PC-3 (cell line): ENCODE measurements around the gene LRRC66. TPM values are rescaled to one million over a fixed set of nuclear protein-coding genes. Genes with fewer than 3 reads are reported as not detected.

Source experiments
- ATAC-seq: fragments of 200-7000 bp; cut with Tn5 transposase; 2 replicates; pipeline ENCODE4 v1.9.1; 2020; ENCODE audit warnings: mild to moderate bottlenecking, moderate library complexity
- BruUV-seq: library from RNA; stranded (reverse); fragments of 400-500 nt; replicated peaks from 2 replicates; lab custom pipeline; 2021; lab: Mats Ljungman, UMichigan
- CTCF ChIA-PET: fragments of 300-600 bp; sonication (Branson Sonifier 250); formaldehyde crosslinking; loops from one replicate; lab custom pipeline; 2022; ENCODE audit warnings: antibody characterized with exemption; lab: Charles Lee
- POLR2A ChIA-PET: fragments of 300-600 bp; sonication (Branson Sonifier 250); formaldehyde crosslinking; loops from one replicate; lab custom pipeline; 2022; ENCODE audit warnings: antibody characterized with exemption; ENCODE audit not compliant: unreplicated experiment; lab: Charles Lee
- DNase-seq: peaks from one replicate; pipeline ENCODE4 v3.0.0-alpha.2; 2015
- H2AFZ ChIP-seq: fragments of 300-600 bp; sonication (generic); 2 replicates; pipeline ENCODE4 v1.6.0; 2016; ENCODE audit warnings: antibody characterized with exemption, low read length
- H3F3A ChIP-seq: fragments of 300-600 bp; sonication (generic); one replicate; pipeline ENCODE4 v1.6.0; 2017; ENCODE audit warnings: antibody characterized with exemption, low read length, control low read depth, mild to moderate bottlenecking; ENCODE audit not compliant: unreplicated experiment
- H3K27ac ChIP-seq: fragments of 300-600 bp; sonication (generic); 2 replicates; pipeline ENCODE4 v1.5.1; 2016; ENCODE audit warnings: mild to moderate bottlenecking, low read length
- H3K27me3 ChIP-seq: fragments of 300-600 bp; sonication (generic); 2 replicates; pipeline ENCODE4 v1.6.1; 2016; ENCODE audit warnings: low read length, mixed read lengths
- H3K36me3 ChIP-seq: fragments of 300-600 bp; sonication (generic); 2 replicates; pipeline ENCODE4 v1.6.1; 2016; ENCODE audit warnings: low read depth, mixed run types, low read length, mixed read lengths
- H3K4me1 ChIP-seq: fragments of 300-600 bp; sonication (generic); 2 replicates; pipeline ENCODE4 v1.5.1; 2016; ENCODE audit warnings: low read length; ENCODE audit not compliant: insufficient read depth
- H3K4me2 ChIP-seq: fragments of 300-600 bp; sonication (generic); 2 replicates; pipeline ENCODE4 v1.6.0; 2016; ENCODE audit warnings: low read length
- H3K4me3 ChIP-seq: fragments of 300-600 bp; sonication (generic); 2 replicates; pipeline ENCODE4 v1.5.1; 2016; ENCODE audit warnings: mild to moderate bottlenecking, low read length, mixed read lengths
- H3K79me2 ChIP-seq: fragments of 300-600 bp; sonication (generic); 2 replicates; pipeline ENCODE4 v1.6.1; 2017; ENCODE audit warnings: low read length, mixed read lengths
- H3K9ac ChIP-seq: fragments of 300-600 bp; sonication (generic); 2 replicates; pipeline ENCODE4 v1.6.0; 2016; ENCODE audit warnings: mild to moderate bottlenecking, low read length
- H3K9me2 ChIP-seq: fragments of 300-600 bp; sonication (generic); replicated peaks from 2 replicates; pipeline ENCODE4 v1.6.1; 2016; ENCODE audit warnings: mixed run types, low read length, mixed read lengths
- H3K9me3 ChIP-seq: fragments of 300-600 bp; sonication (generic); 2 replicates; pipeline ENCODE4 v1.6.1; 2016; ENCODE audit warnings: low read length, mixed read lengths
- H4K20me1 ChIP-seq: fragments of 300-600 bp; sonication (generic); 2 replicates; pipeline ENCODE4 v1.6.1; 2016; ENCODE audit warnings: low read length, mixed read lengths
- EZH2 ChIP-seq: fragments of 300-600 bp; sonication (generic); IDR thresholded peaks from one replicate; pipeline ENCODE4 v1.6.1; 2017; ENCODE audit warnings: antibody characterized with exemption, mild to moderate bottlenecking, low read length; ENCODE audit not compliant: unreplicated experiment
- EZH2phosphoT487 ChIP-seq: fragments of 300-600 bp; sonication (generic); IDR thresholded peaks from 2 replicates; pipeline ENCODE4 v1.6.1; 2018; ENCODE audit warnings: mild to moderate bottlenecking, antibody characterized with exemption, low read length, borderline replicate concordance
- intact Hi-C: fragments of 100-400 bp; cut with micrococcal nuclease; formaldehyde crosslinking; loops from 2 replicates; pipeline ENCODE4 v1.9.0; 2023
- total RNA-seq: library from RNA; depleted of rRNA; stranded (reverse); fragments of >200 nt; gene quantifications from 2 replicates; pipeline ENCODE4 v1.2.3, GENCODE V29; 2014
- TF ChIP-seq, protein P1 (sequence below): fragments of 300-600 bp; sonication (generic); conservative IDR thresholded peaks from 2 replicates; pipeline ENCODE4 v1.5.1; 2017; ENCODE audit warnings: antibody characterized with exemption, low read depth, mild to moderate bottlenecking, low read length

The LRRC66 gene
- total RNA-seq, 1 experiment from 2014 or later, result 1.1 TPM

DNA sequence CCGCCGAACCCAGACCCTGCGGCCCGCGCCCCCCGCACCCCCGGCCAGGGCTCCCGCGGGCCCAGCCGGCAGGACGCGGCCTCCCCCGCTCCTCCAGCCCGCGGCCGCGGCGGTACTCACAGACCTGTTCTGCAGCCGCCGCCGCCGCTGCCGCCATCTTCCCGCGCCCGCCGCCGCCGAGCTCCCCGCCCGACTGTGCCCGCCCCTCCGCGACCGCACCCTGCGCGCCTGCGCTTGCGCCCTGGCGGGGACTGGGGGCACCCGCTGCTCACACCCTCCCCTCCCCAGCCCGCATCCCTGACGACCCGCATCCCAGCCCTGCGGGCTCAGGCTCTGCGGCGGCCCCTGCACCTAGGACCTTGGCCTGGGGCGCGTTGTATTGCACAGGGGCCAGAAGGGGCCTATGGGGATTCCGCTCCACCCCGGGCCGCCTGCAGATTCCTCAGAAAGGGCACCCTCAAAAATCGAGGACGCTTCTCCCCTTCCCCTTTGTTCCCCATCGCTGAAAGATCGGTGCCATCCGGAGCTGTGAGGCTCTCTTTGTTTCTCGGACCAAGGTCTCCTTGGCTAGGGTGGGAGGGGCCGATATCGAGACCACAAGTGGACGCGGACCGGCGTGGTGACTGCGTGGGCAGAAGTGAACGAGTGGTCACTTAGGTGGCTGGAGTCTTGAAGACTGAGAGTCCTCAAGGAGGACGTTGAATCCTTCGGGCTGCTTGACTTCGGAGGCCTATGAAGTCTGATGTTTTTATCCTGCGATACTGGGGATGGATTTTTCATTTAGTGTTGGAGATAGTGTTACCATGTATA, 18.1 kb upstream of the LRRC66 start, which contains the start of gene SGCB:
Gene SGCB, minus strand, starts transcription at position 197 of the 810 bp plus-strand sequence. Its CDS starts 40 bp downstream, at position 157.
- Histone ChIP-seq H3F3A (no peaks in the 10 kb centered on the region), H3K4me2 (peak within 1 kb of the TSS; percentile 95), H3K4me3 (peak within 1 kb of the TSS; percentile 86), H4K20me1 (no peaks in the 10 kb centered on the region), H3K9ac (peak within 1 kb of the TSS; percentile 75), H3K36me3 (peaks cover 2% of the 10 kb centered on the region; the same call in 1 of the 2 replicates), H2AFZ (peak within 1 kb of the TSS; percentile 100), H3K79me2 (peaks cover 40% of the 10 kb centered on the region), H3K9me3 (no peaks in the 10 kb centered on the region), H3K4me1 (peaks cover 17% of the 10 kb centered on the region), H3K9me2 (no peaks in the 10 kb centered on the region), H3K27ac (no peak within 1 kb of the TSS), H3K27me3 (no peaks in the 10 kb centered on the region)
- BruUV-seq, result TSS peak; percentile 35
- ChIA-PET POLR2A (interaction anchor here (1.0 kb wide), 1 partner anchor 9 kb away, joined by 5 read pairs; no protein-coding TSS in a partner anchor), CTCF (interaction anchor here (0.8 kb wide), 1 partner anchor 99 kb away, joined by 5 read pairs; no protein-coding TSS in a partner anchor)
- intact Hi-C loops, result loop anchor here (2.0 to 10.0 kb wide), 2 partner anchors 54 to 136 kb away; no protein-coding TSS in a partner anchor
- TF ChIP-seq EZH2 (no peak), EZH2phosphoT487 (no peak)
- TF ChIP-seq, protein P1, sequence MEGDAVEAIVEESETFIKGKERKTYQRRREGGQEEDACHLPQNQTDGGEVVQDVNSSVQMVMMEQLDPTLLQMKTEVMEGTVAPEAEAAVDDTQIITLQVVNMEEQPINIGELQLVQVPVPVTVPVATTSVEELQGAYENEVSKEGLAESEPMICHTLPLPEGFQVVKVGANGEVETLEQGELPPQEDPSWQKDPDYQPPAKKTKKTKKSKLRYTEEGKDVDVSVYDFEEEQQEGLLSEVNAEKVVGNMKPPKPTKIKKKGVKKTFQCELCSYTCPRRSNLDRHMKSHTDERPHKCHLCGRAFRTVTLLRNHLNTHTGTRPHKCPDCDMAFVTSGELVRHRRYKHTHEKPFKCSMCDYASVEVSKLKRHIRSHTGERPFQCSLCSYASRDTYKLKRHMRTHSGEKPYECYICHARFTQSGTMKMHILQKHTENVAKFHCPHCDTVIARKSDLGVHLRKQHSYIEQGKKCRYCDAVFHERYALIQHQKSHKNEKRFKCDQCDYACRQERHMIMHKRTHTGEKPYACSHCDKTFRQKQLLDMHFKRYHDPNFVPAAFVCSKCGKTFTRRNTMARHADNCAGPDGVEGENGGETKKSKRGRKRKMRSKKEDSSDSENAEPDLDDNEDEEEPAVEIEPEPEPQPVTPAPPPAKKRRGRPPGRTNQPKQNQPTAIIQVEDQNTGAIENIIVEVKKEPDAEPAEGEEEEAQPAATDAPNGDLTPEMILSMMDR, result no peak
- ATAC-seq (peak; percentile 88), DNase-seq (peak; percentile 58)

DNA sequence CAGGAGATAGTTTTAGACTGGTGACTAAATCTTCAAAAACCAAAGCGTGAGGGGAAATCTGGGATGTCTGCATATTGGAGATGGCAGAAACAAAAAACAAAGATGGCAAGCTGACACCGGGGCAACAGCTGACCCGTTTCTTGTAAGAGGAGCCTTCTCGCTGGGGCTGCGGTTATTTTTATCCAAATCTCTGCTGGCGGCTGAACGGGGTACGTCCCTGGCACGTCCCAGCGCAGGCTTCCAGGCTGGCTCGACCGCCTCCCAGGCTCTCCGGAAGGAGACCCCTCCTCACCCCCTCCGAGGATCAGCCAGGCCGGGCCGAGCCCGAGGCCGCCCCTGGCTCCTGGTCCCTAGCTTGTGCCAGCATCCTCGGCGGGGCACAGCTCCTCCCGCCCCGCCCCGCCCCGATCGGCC, 17.5 kb upstream of the LRRC66 start:
- peak; percentile 26 for DNase-seq

More for the DNA sequence above, 17.5 kb upstream of the LRRC66 start:
- peaks cover 17% of the 10 kb centered on the region for H3K4me1 ChIP-seq
- H3K4me2 ChIP-seq, result peak overlapping the region; percentile 88
- H3K9ac ChIP-seq, result peak overlapping the region; percentile 75
- H2AFZ ChIP-seq, result peak overlapping the region; percentile 83
- intact Hi-C loops, result loop anchor here (1.0 to 10.0 kb wide), 3 partner anchors 8 to 137 kb away; no protein-coding TSS in a partner anchor
- no peaks in the 10 kb centered on the region for H3K9me3 ChIP-seq
- H3K36me3 ChIP-seq, result peaks cover 4% of the 10 kb centered on the region; the same call in 1 of the 2 replicates
- BruUV-seq, result no TSS peak
- no peak overlapping the region for H3K27ac ChIP-seq
- H3K9me2 ChIP-seq, result no peaks in the 10 kb centered on the region
- ChIA-PET CTCF (interaction anchor here (0.8 kb wide), 1 partner anchor 99 kb away, joined by 5 read pairs; no protein-coding TSS in a partner anchor), POLR2A (interaction anchor here (1.0 kb wide), 1 partner anchor 9 kb away, joined by 5 read pairs; no protein-coding TSS in a partner anchor)
- H3K79me2 ChIP-seq, result peaks cover 42% of the 10 kb centered on the region
- H4K20me1 ChIP-seq, result no peaks in the 10 kb centered on the region
- TF ChIP-seq EZH2phosphoT487 (no peak), EZH2 (no peak)
- TF ChIP-seq, protein P1, result no peak
- no peaks in the 10 kb centered on the region for H3F3A ChIP-seq
- ATAC-seq, result peak; percentile 72
- H3K4me3 ChIP-seq, result peak overlapping the region; percentile 86
- H3K27me3 ChIP-seq, result no peaks in the 10 kb centered on the region
